Measurements from ENCODE around the gene LRMDA. TPM values are rescaled to one million over a fixed set of nuclear protein-coding genes. Genes with fewer than 3 reads are reported as not detected.
"Not testable (repeated sequence)": the region's sequence is repeated elsewhere in the genome, so short reads cannot be mapped to it uniquely, and the experiment has no call there.

The LRMDA gene
- total RNA-seq, 3 donors from 2014 or later = 9.4 to 14.9 (median 10.3) TPM

- intact Hi-C loops (cut with DNase I, micrococcal nuclease) = no loop called here
These were observed 309.1 kb downstream of the LRMDA start for GRCh38 chr10:75740541-75740940.

GRCh38 chr10:75742355-75742754 lies 310.9 kb downstream of the LRMDA start:
- H3K36me3 ChIP-seq (ENCODE audit: low read depth) = no peaks in the 10 kb centered on the region
- no peaks in the 10 kb centered on the region for H3K4me1 ChIP-seq (ENCODE audit: low read depth)
- no peaks in the 10 kb centered on the region for H3K9me3 ChIP-seq
- no peak for TF ChIP-seq CTCF (IDR thresholded peaks at IDR 0.05)
- no peak overlapping the region for H3K4me3 ChIP-seq
- intact Hi-C loops (cut with DNase I, micrococcal nuclease) = no loop called here
- ATAC-seq = no peak
- DNase-seq = no peak

More at GRCh38 chr10:75740541-75740940, 309.1 kb downstream of the LRMDA start:
- ATAC-seq = no peak
- DNase-seq = no peak
- Histone ChIP-seq H3K36me3 (ENCODE audit: low read depth) (no peaks in the 10 kb centered on the region), H3K9me3 (no peaks in the 10 kb centered on the region), H3K4me1 (ENCODE audit: low read depth) (no peaks in the 10 kb centered on the region), H3K4me3 (no peak overlapping the region)
- no peak for TF ChIP-seq CTCF (IDR thresholded peaks at IDR 0.05)

- TF ChIP-seq CTCF (IDR thresholded peaks at IDR 0.05) = no peak
- H3K4me1 ChIP-seq (ENCODE audit: low read depth) = no peaks in the 10 kb centered on the region
- H3K9me3 ChIP-seq = no peaks in the 10 kb centered on the region
- intact Hi-C loops (cut with DNase I, micrococcal nuclease) = no loop called here
- ATAC-seq = no peak
- H3K36me3 ChIP-seq (ENCODE audit: low read depth) = no peaks in the 10 kb centered on the region
- no peak overlapping the region for H3K4me3 ChIP-seq
- DNase-seq = no peak
These were observed 311.9 kb downstream of the LRMDA start for GRCh38 chr10:75743291-75743778.

GRCh38 chr10:75744261-75744660 lies 312.8 kb downstream of the LRMDA start:
- Histone ChIP-seq H3K36me3 (ENCODE audit: low read depth) (no peaks in the 10 kb centered on the region), H3K9me3 (no peaks in the 10 kb centered on the region), H3K4me1 (ENCODE audit: low read depth) (no peaks in the 10 kb centered on the region), H3K4me3 (no peak overlapping the region)
- ATAC-seq (no peak), DNase-seq (no peak)
- TF ChIP-seq CTCF (IDR thresholded peaks at IDR 0.05) = no peak
- intact Hi-C loops (cut with DNase I, micrococcal nuclease) = no loop called here

GRCh38 chr10:75746356-75746755 lies 314.9 kb downstream of the LRMDA start:
- intact Hi-C loops (cut with DNase I, micrococcal nuclease) = no loop called here
- no peak for TF ChIP-seq CTCF (IDR thresholded peaks at IDR 0.05)

GRCh38 chr10:75750093-75750875 lies 318.9 kb downstream of the LRMDA start:
- ATAC-seq; H3K4me3 ChIP-seq; H3K4me1 ChIP-seq (ENCODE audit: low read depth); H3K9me3 ChIP-seq; DNase-seq; H3K36me3 ChIP-seq (ENCODE audit: low read depth); intact Hi-C loops (cut with DNase I, micrococcal nuclease): not testable (repeated sequence)

More at GRCh38 chr10:75746356-75746755, 314.9 kb downstream of the LRMDA start:
- Histone ChIP-seq H3K4me1 (ENCODE audit: low read depth) (no peaks in the 10 kb centered on the region), H3K9me3 (no peaks in the 10 kb centered on the region), H3K4me3 (no peak overlapping the region), H3K36me3 (ENCODE audit: low read depth) (no peaks in the 10 kb centered on the region)
- no peak for ATAC-seq
- DNase-seq = no peak

All from mucosa of descending colon (tissue), 3 donors.